ENCODE results near the gene CD84.

Gene CD84, protein sequence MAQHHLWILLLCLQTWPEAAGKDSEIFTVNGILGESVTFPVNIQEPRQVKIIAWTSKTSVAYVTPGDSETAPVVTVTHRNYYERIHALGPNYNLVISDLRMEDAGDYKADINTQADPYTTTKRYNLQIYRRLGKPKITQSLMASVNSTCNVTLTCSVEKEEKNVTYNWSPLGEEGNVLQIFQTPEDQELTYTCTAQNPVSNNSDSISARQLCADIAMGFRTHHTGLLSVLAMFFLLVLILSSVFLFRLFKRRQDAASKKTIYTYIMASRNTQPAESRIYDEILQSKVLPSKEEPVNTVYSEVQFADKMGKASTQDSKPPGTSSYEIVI

GRCh38 chr1:160579216-160579701 lies at the start of gene CD84:
TSS of gene CD84 (minus strand) at chr1:160579496. CDS start at chr1:160579437, 59 bp downstream.
- no peak for DNase-seq (ENCODE audit: low read depth in 2 of 2)

DNA sequence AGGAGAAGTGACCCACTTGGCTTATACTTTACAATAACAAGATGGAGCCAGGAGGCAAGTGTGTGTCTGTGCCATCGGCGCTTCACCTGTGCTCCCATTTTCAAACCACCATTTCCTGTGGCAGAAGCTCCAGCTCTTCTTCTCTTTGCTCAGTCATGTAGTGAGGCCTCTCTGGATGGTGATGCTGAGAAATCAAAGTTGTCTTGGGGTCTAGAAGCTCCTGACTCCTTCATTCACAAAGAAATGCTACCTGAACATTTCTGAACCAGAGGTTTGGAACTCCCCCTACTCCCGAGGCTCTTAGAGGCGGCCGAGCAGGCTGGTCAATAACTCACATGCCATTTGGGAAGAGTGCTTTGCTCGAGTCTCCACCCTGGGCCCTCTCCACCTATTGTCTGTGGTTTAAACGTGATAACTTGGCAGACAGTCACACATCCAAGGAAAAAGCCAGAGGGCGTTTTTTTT lies 49.5 kb upstream of the CD84 start:
- DNase-seq (ENCODE audit: low read depth in 2 of 2), result no peak

DNA sequence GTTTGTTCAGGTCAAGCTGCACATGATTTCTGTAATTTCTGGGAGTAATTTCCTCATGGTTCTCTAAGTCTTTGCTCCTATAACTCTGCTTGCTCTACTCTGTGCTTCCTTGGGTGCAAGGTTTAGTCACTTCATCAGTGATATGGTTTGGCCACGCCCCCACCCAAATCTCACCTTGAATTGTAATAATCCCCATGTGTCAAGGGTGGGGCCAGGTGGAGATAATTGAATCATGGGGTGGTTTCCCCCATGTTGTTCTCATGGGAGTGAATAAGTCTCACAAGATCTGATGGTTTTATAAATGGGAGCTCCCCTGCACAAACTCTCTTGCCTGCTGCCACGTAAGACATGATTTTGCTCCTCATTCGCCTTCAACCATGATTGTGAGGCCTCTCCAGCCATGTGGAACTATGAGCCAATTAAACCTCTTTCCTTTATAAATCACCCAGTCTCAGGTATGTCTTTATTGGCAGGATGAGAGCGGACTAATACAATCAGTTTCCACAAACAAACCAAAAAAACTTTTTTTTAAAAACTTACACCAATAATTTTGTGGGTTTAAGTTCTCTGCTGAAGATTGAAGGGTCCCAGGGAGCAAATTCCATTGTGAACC lies 48.5 kb upstream of the CD84 start:
- peak in 1 of 2 donors; percentile 68 for DNase-seq (ENCODE audit: low read depth in 2 of 2)

DNA sequence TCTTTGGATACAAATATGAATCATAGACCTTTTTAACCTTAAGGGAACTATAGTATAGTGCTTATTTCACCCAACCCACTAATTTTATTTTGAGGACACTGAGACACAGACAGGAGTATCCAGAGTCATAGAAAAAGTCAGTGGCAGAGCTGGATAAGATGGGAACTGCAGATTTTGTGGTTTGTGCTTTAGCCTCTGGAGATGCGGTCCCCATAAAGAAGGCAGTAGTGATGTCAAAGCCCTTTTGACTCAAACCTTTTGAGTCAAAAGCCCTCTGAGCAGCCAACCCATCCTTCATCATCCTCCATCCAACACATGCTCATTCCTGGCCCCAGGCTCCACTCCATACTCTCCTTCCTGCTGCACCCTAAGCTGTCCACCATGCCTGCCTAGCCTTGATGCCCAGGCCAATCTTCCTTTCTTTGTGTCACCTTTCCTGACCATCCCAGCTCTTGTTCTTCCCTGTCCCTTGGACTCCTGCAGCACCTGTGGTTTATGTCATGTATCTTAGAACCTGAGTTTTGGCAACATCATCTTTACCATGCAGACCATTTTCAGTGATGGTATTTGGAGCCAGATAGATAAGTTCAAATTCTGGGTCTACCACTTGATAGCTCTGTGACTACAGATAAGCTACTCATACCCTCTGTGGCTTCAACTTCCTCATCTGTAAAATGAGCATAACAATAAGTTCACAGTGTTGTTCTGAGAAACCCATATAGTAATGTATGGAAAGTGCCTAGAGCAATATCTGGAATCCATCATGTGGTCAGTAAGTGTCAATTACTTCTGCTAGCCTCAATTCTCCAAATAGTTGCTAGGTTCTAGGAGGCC lies 47.4 kb upstream of the CD84 start:
- no peak for DNase-seq (ENCODE audit: low read depth in 2 of 2)

DNA sequence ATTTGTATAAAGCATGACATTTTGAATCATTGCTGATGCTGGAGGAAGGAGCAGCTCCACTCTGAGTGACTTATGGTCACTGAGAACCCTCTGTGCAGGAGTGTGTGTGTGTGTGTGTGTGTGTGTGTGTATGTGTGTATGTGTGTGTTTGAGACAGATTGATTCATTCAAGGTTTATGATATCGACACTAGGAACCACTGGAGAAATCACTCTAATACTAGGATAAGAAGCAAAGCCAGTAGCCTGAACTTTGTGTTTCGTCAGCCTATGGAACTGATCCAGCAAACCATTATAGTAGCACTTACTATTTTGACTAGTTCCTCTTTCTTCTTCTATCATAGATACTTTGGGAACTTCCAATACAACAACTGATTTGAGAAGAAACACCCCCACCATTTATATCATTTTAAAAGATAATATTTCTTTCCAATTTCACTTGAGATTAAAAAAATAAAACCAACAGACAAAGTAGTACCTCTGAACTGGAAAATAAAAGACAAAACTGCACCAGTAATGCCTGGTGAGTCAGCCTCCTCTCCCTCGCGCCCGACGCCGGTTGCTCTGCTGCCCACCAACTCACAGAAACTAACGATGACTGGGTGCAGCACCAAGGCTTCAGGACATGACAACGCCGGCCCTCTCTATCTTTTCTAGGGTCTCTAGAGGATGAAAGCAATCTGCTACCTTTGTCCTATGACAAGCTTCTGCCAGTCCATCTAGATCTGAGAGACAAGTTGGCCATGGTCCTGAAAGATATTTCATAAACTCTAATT lies 46.6 kb upstream of the CD84 start:
- DNase-seq (ENCODE audit: low read depth in 2 of 2), result peak; percentile 66 to 69

DNA sequence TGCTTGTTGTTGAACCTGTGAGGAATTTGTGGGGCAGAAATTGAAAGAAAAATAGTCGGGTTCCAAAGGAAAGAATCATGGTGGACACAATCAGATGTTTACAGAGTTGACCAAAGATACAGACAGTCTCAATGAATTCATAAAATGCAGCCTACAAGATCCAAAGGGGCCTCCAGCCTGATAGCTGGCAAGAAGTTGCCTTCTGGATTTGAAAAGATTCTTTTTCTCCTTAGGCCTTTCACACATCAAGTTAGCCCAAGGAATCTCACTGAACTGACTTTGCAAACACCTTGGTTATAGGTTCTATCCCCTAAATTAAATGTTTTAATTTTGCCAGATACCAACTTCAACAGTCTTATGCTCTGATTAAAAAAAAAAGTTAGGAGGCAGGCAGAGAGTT lies 46.0 kb upstream of the CD84 start:
- no peak for DNase-seq (ENCODE audit: low read depth in 2 of 2)

DNA sequence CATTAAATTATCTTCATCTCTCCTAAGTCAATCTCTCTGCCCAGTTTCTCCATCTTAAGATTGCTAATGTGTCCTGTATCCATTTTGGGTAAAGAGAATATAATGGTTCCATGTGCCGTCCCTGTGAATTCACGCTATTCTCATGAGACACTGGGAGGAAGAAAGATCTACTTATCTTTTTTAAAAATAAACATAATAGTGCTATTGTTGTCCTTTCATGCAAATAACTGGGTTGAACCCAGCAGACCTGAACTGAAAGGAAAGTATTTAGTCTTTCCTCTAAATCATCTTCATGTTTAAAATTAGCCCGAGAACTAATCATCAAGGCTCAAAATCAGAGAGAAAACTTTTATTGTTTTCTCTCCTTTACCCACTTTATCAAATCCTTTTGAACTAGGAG lies 45.2 kb upstream of the CD84 start:
- no peak for DNase-seq (ENCODE audit: low read depth in 2 of 2)

DNA sequence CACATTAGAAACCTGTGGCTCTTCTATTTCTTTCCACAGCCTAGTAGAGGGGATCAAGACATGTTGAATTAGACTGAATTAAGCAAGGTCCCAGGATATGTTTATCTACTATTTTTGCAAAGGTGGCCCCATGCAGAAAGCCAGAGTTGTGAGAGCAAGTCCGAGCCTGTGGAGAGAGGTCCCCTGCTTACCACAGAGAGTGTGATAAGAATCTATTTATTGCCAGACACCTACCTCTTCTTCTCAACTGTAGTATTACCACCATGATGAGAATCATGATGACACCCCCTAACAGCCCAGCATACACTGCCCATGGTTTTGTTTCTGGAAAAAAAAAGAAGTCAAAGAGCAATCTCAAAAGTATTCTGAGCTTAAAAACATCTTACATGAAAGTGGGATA lies 44.6 kb upstream of the CD84 start:
- no peak for DNase-seq (ENCODE audit: low read depth in 2 of 2)

- DNase-seq (ENCODE audit: low read depth in 2 of 2), result no peak
Measured at GRCh38 chr1:160623227-160623633, 43.9 kb upstream of the CD84 start.

- no peak for DNase-seq (ENCODE audit: low read depth in 2 of 2)
Measured at GRCh38 chr1:160622501-160623226, 43.4 kb upstream of the CD84 start.

GRCh38 chr1:160621633-160622413 lies 42.5 kb upstream of the CD84 start:
- no peak for DNase-seq (ENCODE audit: low read depth in 2 of 2)

DNA sequence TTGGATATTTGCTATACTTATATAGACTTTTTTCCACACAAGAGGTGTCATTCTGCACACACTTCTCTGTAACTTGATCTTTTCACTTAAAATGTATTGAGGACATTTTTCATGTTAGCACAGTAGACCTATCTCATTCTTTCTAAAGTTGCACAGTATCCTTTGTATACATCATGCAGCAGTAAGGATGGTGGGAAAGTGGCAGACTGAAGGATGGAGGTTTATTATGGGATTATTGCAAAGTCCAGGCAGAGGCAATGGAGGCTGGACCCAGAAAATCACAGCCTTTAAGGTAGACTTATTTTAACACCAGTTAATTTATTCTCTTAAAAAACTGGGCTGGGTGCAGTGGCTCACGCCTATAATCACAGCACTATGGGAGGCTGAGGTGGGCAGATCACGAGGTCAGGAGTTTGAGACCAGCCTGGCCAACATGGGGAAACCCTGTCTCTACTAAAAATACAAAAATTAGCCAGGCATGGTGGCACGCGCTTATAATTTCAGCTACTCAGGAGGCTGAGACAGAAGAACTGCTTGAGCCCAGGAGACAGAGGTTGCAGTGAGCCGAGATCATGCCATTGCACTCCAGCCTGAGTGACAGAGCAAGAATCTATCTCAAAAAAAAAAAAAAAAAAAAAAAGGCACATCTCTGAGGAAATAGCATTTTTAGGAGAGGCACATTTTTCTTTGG lies 41.8 kb upstream of the CD84 start:
- no peak for DNase-seq (ENCODE audit: low read depth in 2 of 2)

DNA sequence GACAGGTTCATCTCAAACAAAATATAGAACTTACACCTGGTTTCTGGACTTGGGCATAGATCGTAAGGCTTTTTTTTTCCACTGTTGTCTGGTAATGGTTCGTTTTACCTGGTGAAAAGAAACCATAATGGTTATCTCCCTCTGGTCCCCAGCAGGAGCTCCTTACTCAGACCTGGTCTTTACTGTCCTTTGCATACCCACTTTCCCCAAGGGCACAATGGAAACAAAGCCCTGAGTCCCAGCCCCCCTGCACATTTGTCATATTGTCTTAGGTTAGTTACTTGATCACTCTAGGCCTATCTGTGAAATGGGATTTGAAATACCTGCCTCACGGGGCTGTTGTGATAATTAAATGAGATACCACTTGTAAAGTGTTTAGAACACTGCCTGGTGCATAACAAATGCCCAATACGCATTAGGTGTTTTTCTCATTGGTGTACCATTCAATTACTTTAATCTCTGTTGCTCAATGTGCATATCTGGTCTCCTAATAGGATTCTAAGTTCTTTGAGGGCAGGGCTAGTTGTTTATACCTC lies 40.5 kb upstream of the CD84 start:
- no peak for DNase-seq (ENCODE audit: low read depth in 2 of 2)

DNA sequence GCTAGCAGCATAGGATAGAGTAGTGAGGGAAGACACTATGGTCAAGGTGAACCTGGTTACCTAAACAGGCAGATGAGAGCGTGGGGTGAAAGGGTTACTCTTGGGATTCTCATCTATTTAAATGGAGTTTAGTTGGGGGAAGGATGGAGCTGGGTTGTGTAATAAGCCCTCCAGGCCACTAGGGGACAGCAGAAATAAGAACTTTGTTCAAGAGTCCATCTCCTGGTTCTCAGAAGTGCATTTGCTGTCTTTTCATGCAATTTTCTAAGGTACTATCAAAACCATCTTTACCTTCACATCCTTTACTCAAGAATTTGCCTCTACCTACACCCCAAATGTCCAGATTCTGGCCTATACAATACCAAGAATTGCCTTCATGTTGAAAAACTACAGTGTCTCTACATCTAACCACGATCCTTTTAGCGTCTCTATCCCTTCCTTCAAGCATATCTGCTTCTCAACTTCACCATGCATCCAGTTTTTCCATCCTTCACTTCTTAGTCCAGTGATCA lies 39.5 kb upstream of the CD84 start:
- DNase-seq (ENCODE audit: low read depth in 2 of 2), result no peak

DNA sequence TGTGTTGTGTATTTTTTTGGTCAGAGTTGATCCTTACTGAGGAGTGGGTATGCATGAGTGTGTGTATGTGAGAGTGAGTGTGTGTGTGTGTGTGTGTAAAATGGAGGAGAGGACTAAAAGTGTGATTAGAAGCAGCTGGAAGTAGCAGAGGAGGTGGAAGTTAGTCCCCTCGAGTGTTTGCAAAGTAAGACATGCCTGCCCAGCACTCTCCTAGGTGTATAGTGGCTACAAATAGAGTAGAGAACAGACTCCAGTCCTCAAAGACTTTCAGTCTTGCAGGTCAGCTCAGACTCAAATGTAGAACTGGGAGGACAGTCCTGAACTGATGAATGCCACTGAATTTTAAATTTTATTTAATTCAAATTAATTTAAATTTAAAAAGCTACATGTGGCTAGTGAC lies 39.0 kb upstream of the CD84 start:
- no peak for DNase-seq (ENCODE audit: low read depth in 2 of 2)

DNA sequence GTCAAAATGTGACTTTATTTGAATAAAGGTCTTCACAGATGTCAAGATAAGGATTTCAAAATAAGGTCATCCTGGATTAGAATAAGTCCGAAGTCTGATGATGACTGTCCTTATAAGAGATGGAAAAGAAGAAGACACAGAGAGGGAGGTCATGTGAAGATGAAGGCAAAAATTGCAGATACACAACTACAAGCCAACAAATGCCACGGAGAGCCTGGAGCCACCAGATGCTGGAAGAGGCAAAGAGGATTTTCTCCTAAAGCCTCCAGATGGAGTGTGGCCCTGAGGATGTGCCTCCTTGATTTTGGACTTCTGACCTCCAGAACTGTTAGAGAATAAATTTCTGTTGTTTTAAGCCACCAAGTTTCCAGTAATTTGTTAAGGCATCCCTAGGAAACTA lies 36.4 kb upstream of the CD84 start:
- no peak for DNase-seq (ENCODE audit: low read depth in 2 of 2)

DNA sequence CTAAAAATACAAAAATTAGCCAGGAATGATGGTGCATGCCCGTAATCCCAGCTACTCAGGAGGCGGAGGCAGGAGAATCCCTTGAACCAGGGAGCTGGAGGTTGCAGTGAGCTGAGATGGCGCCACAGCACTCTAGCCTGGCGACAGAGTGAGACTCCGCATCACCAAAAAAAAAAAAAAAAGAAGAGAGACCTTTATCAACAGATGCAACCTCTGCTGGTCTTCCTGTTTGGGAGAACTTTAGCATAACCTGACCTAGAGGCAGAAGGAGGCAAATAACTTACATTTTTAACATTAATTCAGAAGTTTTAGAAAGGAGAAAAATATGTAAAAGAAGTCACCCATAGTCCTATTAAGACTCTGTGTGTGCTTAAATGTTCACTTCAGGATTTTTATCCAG lies 35.1 kb upstream of the CD84 start:
- DNase-seq (ENCODE audit: low read depth in 2 of 2), result no peak

DNA sequence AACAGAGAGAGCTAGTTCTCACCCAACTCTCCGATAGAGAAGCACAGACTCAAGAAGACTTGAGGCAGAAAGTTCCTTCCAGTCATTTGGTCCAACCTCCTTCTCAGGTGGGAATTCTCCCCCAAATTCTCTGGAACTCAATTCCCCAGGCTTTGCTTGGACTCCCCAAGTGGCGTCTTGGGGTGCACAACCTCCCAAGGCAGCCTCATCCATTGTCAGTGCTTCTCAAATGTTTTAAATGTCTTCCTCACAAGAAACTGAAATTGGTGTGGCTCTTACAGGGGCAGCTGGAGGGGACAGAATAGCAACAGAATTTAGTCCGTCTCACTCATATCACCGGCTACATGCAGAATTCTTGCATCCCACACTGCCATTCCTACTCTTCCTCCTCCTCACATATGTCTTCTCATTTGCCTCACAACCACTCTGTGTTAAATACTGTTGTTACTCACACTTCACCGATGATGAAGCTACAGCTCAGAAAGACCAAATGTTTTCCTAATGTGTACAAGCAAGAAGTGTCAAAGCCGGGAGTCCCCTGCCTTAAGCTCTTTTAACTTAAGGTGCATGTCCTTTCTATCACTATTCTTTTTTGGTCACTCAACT lies 33.4 kb upstream of the CD84 start:
- DNase-seq (ENCODE audit: low read depth in 2 of 2), result no peak
